NCI-H2081 (cell line): ENCODE results near the gene EFCAB6.

Experiments
- DNase-seq, 2 experiments: peaks; one replicate each; lab custom pipeline; 2025; lab: John Stamatoyannopoulos, UW

Gene EFCAB6, protein sequence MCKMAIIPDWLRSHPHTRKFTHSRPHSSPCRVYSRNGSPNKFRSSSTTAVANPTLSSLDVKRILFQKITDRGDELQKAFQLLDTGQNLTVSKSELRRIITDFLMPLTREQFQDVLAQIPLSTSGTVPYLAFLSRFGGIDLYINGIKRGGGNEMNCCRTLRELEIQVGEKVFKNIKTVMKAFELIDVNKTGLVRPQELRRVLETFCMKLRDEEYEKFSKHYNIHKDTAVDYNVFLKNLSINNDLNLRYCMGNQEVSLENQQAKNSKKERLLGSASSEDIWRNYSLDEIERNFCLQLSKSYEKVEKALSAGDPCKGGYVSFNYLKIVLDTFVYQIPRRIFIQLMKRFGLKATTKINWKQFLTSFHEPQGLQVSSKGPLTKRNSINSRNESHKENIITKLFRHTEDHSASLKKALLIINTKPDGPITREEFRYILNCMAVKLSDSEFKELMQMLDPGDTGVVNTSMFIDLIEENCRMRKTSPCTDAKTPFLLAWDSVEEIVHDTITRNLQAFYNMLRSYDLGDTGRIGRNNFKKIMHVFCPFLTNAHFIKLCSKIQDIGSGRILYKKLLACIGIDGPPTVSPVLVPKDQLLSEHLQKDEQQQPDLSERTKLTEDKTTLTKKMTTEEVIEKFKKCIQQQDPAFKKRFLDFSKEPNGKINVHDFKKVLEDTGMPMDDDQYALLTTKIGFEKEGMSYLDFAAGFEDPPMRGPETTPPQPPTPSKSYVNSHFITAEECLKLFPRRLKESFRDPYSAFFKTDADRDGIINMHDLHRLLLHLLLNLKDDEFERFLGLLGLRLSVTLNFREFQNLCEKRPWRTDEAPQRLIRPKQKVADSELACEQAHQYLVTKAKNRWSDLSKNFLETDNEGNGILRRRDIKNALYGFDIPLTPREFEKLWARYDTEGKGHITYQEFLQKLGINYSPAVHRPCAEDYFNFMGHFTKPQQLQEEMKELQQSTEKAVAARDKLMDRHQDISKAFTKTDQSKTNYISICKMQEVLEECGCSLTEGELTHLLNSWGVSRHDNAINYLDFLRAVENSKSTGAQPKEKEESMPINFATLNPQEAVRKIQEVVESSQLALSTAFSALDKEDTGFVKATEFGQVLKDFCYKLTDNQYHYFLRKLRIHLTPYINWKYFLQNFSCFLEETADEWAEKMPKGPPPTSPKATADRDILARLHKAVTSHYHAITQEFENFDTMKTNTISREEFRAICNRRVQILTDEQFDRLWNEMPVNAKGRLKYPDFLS (N-terminal part only)

DNA sequence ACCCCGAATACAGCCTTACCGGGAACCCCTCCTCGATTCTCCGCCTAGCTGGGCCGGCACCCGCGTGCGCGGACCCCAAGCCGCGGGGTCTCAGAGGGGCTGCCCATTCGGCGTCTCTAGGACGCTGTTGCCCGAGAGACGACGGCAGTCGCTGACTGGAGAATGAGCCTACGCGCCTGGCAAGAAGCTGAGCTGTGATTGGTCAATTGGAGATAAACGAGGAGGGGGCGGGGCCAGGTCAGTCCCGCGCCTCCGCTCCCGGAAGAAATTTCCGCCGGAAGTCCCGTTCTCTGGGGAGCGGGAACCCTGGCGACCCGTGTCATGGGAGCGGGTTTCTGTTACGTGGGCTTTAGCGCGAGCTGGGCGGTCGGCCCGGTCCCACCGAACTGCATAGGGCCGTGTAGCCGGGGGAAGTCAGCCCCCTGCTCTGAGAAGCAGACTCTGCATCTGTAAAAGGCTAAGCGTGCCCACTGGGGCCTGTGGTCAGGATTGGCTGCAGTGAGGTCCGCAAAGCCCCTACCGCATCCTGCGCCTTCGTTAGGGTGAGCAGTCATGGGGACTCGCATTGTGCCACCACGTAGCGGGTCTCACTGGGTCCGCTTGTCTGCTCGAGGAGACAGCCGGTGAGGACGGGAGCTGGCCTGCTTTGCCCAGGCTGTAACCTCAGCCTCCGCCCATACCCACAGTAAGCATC, at the start of gene EFCAB6:
TSS of gene EFCAB6 (minus strand) at position 157 of the 694 bp plus-strand sequence. CDS start 29,987 bp downstream, outside the sequence.
- DNase-seq = peak; percentile 89 to 90

DNA sequence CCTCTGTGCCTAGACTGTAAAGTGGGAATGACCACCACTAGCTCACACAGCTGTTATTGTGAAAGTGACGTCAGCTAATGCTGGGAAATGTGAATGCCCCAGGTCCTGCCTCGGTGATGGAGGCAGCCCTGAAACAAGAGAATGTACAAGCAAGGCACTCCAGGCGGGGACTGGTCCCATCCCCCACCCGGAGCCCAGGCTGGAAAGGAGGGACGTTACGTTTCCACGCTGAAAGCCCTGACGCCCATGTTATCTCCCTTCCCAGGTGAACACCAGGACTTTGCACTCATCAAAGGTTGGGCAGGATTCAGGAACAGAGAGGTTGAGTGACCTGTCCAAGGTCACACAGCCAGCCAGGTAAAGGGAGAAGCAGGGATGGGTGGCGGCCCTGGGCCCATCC, 49.4 kb upstream of the EFCAB6 start:
- peak in 1 of 2 experiments; percentile 6 for DNase-seq

DNA sequence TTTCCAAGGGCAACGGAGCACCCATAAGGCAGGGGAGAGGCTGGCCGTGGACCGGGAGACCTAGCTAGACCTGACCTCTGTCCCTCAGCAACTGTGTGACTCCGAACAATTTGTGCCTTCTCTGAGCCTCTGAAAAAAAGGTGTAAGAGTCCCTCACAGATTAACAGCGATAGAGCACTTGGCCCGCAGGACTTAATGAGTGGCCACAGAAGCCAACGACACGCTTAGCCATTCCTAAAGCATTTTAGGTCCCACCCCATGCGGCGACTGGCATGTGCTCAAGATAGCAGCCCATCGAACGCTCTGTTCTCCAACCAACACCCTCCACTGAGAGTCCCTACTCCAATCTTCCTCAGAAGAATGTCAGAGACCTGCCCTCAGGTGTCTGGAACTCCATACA, 48.7 kb upstream of the EFCAB6 start:
- DNase-seq = no peak

DNA sequence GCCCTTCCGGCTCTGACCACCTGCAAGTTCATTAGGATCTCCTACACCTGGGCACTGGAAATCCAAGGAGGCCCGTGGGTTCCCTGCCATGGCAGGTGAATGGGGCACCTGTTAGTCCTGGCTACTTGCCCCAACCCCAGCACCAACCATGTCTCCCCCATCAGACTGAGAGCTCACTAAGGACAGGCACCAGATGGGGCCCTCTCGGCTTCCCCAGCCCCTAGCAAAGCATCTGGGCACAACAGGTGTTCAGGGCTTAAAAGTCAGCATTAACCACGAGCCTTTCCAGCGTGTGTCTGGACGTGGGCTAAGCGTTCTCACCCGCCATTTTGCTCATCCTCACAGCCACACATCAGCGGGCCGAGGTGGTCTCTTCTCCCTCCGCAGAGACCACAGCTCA, 48.0 kb upstream of the EFCAB6 start:
- no peak for DNase-seq

DNA sequence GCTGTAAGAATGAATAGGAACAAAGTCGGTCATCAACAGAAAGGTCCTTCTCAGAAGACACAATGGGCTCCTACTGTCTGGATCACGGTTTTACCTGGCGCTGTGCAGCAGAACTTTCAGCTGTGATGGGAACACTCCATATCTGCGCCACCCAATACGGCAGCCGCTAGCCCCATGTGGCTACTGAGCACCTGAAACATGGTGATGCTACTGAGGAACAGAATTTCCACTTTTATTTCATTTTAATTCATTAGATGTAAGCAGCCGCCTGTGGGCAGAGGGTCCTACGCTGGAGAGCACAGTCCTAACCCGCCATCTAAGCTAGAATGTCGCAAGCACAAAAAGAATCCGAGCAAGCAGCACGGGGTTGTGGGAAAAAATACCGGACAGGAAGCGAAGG, 47.5 kb upstream of the EFCAB6 start:
- DNase-seq = no peak

DNA sequence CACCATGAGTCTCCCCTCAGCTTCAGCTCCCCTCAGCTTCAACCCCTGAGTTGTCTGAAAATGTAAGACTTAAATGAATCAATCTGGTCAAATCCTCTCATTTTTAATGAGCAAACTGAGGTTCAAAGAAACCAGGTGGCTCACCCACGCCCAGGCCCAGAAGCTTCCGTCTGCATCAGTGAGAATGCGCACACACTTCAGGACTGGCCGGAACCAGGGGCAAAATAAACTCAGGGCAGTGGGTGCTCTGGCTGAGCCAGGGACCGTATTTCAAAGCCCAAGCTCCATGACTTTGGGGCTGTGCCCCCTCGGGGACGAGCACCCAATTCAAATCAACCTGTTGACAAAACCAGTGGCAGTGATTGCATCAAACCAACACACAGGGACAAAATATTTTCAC, 47.1 kb upstream of the EFCAB6 start:
- DNase-seq = no peak

DNA sequence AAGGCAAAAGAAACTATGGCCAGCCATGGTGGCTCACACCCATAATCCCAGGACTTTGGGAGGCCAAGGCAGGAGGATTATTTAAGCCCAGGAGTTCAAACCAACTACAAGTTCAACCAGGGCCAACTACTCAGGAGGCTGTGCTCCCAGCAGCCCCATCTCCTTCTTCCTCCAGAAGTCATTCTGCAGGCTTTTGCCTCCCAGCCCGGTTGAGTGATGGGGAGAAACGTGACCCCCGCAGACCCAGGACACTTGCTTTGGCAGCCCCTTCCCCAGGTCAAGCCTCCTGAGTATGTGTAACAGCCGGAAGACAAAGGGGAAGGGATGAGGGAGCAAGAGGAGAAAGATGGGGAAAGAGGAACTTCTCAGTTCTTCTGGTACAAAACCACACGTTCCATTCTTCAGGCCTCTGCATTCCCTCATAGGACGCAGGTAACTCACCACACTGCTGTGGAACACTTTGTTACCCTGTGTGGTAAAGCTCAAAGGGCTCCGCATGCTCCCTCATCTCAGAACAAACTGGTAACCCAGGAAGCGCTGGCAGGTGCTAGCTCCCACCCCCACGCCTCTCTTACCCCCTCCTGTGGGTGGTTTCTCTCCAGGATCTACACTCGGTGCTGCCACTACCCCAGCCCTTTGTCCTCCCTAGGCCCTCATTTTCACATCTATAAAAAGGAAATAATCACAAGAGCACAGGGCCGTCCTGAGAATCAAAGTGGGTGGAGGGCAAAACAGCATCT, 46.2 kb upstream of the EFCAB6 start:
- no peak for DNase-seq

DNA sequence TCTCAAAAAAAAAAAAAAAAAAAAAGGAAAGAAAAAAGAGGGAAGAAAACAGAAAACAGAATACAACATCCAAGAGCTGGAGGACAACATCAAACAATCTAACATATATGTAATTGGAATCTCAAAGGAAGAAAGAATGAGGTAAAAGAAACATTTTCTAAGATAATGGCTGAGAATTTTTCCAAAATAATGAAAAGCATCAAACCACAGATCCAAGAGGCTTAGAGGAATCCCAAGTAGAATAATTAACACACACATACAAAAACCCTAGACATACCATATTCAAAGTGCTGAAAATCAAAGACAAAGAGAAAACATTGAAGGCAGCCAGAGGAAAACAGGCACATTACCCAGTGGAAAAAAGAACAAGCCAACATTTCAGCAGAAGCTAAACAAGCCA, 45.3 kb upstream of the EFCAB6 start:
- no peak for DNase-seq

DNA sequence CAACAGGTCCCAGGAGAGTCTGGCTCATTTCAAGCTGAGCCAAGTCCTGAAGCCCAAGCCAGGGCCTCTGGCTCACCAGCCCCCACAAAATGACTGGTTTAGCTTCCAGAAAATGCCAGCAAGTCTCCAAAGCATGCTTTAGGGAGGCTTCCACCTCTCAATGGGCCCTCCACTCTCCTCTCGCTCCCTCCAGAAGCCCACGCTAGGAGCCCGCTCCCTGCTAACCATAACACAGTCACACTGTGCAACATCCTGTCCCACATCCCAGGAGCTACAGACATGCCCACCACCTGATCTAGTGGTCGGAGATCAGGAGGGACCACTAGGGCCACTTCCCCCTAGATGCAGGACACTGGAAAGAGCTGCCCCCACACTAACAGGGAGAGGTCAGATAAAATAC, 43.3 kb upstream of the EFCAB6 start:
- no peak for DNase-seq

DNA sequence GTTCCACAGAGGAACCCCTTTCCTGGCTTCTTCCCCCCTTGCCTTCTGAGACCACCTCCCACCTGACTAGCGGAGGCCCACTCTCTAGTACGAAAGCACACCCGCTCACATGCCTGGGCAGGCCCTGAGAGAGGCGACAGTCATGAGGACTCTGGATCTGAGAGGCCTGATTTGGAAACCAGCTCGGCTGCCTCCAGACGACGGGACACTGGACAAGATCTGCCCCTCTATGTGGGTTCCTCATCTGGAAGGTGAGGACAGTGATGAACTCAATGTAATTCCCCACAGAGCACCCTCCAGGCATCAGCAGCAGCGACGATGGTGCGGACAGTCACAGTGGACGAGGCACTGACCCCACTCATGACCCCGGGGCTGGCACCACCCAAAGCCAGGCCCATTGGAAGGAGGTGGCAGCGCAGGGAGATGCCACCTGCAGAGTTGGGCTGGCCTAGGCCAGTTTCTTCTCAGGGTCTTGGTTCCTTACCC, 42.7 kb upstream of the EFCAB6 start:
- no peak for DNase-seq

DNA sequence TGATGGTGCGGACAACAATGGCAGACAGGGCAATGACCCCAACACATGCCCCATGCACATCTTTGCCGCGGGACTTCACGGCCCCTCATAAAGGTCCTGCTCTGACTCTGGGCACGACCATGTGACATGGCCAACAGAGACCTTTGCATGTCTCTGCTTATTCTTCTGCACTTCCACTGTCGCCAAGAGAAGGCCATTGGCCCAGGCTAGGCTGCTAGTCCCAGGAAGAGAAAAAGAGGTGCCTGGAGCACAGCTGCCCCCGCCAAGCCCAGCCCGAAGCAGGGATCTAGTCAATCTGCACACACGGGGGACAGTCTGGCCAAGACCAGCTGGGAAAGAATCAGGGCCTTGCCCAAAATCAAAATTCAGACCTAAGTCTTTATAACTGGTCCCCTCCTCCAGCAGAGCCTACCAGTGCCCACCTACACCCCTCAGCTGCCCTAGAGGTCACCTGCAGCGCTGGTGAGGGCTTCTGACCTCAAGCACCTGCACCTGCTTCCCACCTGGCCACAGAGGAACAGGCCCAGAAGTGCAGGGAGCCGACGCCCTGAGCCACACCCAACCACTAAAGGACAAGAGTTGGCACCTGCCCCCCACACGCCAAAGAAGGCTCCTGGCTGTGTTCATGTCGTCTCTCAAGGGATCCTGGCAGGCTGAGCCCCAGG, 42.1 kb upstream of the EFCAB6 start:
- DNase-seq = no peak

DNA sequence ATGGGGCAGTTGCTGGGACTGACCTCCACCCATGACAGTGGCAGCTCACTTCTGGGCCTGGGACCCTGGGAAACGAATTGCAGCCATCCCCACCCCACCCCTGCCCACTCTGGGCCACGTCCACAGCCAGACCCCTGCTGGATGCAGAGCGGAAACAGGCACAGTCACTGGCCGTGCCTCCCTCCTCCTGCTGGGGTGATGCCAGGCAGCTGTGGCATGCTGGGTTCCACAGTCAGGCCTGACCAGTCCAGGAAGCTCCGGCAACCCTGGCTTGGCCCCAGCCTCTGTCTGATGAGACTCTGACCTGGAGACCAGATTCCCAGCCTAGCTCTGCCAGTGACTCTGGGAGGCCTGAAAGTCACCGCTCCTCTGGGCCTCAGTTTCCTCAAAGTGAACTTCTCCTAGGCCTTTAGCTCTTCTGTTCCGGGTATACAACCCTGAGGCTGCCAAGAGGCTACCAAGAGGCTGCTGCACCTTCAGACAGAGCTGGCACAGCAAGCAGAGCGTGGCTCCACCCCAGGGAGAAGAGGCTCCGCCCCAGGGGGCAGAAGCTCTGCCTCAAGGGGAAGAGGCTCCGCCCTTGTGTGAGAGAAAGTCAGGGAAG, 41.3 kb upstream of the EFCAB6 start:
- DNase-seq = no peak

DNA sequence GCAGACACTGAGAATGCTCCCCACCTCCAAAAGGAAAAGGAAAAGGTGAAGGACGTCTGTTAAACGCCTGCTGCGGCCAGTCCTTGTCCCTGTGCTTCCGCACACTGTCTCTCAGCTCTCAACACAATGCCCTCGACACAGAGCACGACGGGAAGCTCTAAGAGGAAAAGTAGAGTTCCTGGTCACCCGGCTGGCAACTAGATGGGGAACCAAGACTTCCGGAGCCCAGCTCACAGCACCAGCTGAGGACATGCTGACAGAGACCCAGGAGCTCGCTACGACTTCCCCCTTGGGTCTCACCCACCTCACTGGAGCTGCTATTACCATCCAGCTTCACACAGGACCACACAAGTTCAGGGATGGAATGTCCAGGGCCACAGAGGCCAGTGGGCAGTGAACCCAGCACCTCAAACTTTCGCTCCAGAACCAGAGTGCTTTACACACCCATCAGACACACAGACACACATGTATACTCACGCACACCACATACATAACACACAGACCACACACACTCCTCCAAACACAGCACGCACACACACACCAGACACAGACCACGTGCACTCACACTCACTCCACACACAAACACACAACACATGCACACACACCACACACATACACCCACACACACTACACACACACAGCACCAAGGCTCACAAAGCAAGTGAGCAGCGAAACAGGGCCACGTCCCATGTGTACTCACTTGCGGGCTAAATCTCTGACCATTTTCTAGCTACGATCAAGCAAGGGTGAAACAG, 40.6 kb upstream of the EFCAB6 start:
- DNase-seq = no peak

DNA sequence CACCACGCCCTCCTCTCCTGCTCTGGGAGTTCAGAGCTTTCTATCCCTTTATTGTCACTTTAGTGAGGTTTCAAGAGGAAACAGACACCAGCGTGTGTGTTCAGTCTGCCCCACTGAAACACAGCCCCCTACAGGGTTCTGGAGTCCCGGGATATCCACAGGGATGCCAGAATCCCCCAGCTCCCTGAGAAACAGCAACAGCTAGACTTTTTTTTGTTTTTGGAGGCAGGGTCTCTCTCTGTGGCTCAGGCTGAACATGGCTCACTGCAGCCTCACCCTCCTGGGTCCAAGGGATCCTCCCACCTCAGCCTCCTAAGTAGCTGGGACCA, 39.8 kb upstream of the EFCAB6 start:
- DNase-seq = no peak

DNA sequence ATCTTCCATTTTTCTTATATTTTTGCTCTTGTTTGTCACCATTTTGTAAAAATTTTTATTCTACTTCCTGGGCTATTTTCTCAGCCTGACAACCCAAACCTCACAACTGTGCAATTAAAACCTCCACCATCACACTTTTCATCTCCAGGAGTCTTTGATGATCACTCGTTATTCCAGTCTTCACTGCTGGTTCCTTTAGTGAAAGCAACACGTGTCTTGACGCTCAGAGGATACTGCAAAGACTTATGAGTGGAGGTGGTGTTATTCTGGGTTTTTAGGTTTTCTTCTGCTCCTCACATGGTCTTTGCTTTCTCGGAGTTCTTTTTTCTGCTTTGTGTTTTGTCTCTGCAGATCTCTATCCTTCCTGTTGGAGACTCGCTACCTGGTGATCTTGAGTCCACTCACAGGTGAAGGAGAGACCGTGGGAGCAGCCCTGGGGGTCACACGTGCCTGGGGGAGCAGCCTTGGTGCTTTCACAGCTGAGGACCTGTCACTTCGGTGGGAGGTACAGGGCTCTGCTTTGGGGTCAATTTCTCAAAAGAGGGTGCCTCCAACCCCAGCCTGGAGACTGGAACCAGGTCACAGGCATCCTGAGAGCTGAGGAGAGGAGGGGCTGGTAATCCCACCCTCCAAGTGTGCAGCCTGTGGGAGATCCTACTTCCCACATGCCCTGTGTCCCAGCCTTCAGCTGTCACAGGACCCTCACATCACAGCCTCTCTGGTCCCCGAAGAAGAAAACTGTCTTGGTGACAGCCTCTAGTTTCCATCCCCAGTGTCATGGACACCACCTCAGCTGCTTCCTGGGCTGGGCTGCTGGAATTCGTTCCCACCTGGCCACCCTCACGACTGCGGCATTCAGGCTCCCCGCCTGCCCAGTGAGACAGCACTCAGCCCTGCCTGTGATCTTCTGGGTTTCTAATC, 39.2 kb upstream of the EFCAB6 start:
- no peak for DNase-seq

DNA sequence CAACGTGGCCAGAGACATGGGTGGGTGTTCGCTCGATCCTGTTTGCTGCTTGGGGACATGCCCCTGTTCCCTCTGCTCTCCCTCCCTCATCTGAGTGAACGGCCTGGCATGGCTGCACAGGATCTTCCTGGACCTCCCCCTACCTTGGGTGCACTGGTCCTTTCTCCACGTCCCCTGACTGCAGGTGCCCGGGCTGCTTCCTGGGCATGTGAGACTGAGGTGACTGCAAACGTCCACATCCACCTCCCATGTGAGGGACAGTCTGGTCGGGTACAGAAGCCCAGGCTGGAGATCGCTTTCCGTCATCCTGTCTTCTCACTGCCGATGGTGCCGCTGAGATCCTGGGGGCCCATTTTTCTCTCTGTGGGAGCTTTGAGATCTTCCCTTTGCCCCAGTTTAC, 38.4 kb upstream of the EFCAB6 start:
- DNase-seq = no peak

DNA sequence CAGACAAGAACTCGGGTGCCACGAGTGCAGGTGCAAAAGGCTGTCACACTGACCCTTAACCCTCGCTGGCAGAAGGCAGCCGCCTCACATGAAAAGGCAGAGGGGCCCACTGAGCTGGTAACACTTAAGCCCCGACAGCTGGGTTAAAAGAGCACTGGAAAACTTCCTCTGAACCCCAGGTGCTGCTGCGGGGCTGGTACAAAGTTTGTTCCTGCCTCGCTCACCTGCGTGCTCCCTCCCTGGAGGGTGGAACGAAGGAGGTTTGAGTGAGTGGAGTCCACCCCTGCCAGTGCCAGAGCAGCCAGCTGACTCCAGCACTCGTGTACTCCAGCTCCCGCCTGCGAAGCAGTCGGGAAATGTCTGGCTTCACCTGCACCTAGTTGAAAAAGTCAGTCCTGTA, 37.6 kb upstream of the EFCAB6 start:
- no peak for DNase-seq
